Activated effector memory CD4-positive, alpha-beta T cell treated with anti-CD3 and anti-CD28 coated beads, Interleukin-2, amount 50 U/mL, for 16 hours (primary cell): ENCODE data around the gene VASH1.

Experiments used
- DNase-seq: peaks from one replicate; pipeline ENCODE4 v3.0.0-alpha.2; 2020

The VASH1 gene

GRCh38 chr14:76752744-76753143, 8.5 kb upstream of the VASH1 start:
- no peak for DNase-seq

GRCh38 chr14:76753541-76754198, 7.6 kb upstream of the VASH1 start:
- DNase-seq, result no peak

GRCh38 chr14:76754586-76754985, 6.7 kb upstream of the VASH1 start:
- DNase-seq, result no peak

- DNase-seq, result no peak
These were observed 5.5 kb upstream of the VASH1 start for GRCh38 chr14:76755610-76756370.

- DNase-seq, result no peak
These were observed 4.9 kb upstream of the VASH1 start for GRCh38 chr14:76756371-76756750.

GRCh38 chr14:76759589-76759988, 1.7 kb upstream of the VASH1 start:
- DNase-seq, result no peak

- DNase-seq, result no peak
These were observed 735 bp upstream of the VASH1 start for GRCh38 chr14:76760331-76761135.

- no peak for DNase-seq
These were observed 717 bp downstream of the VASH1 start for GRCh38 chr14:76761960-76762410.

GRCh38 chr14:76762411-76763095, 1.3 kb downstream of the VASH1 start:
- DNase-seq, result no peak

- DNase-seq, result no peak
These were observed 2.1 kb downstream of the VASH1 start for GRCh38 chr14:76763096-76764041.

- DNase-seq, result no peak
These were observed 4.2 kb downstream of the VASH1 start for GRCh38 chr14:76765461-76765931.

GRCh38 chr14:76767681-76768656, 6.7 kb downstream of the VASH1 start:
- DNase-seq, result peak; percentile 85

GRCh38 chr14:76768671-76769500, 7.6 kb downstream of the VASH1 start:
- no peak for DNase-seq

GRCh38 chr14:76769636-76770292, 8.5 kb downstream of the VASH1 start:
- DNase-seq, result no peak

- DNase-seq, result peak; percentile 51
These were observed 9.5 kb downstream of the VASH1 start for GRCh38 chr14:76770521-76771436.

GRCh38 chr14:76771437-76771980, 10.2 kb downstream of the VASH1 start:
- peak; percentile 30 for DNase-seq
